HL-60 (cell line): Measurements from ENCODE around the gene TSPAN11.

Experiments used
- DNase-seq, 2 experiments: peaks; one replicate each; pipeline ENCODE4 v3.0.0-alpha.2; 2010 to 2020; ENCODE audit warnings: low read depth in 1 of 2, low spot score in 1 of 2
- H3K27ac ChIP-seq: fragments of 250-450 bp; sonication (Bioruptor Pico); replicated peaks from 2 replicates; pipeline ENCODE4 v1.5.1; 2020; ENCODE audit warnings: mild to moderate bottlenecking, moderate library complexity
- H3K27me3 ChIP-seq: fragments of 250-450 bp; sonication (Bioruptor Pico); 2 replicates; pipeline ENCODE4 v1.5.1; 2021; ENCODE audit warnings: mild to moderate bottlenecking, moderate library complexity; ENCODE audit not compliant: insufficient read depth, poor library complexity, severe bottlenecking
- H3K4me3 ChIP-seq: replicated peaks from 2 replicates; pipeline ENCODE4 v1.5.1; 2011; ENCODE audit warnings: mild to moderate bottlenecking, control low read depth, low read length; ENCODE audit not compliant: insufficient read depth
- CTCF ChIP-seq: IDR thresholded peaks from one replicate; pipeline ENCODE4 v1.5.1; 2011; ENCODE audit warnings: low read length, control low read depth, inconsistent platforms; ENCODE audit not compliant: insufficient read depth
- GABPA ChIP-seq: IDR thresholded peaks from 2 replicates; pipeline ENCODE4 v1.6.1; 2012; ENCODE audit warnings: low read depth
- POLR2AphosphoS5 ChIP-seq: IDR thresholded peaks from 2 replicates; pipeline ENCODE4 v1.6.1; 2012; ENCODE audit warnings: low read depth
- SPI1 ChIP-seq: IDR thresholded peaks from 2 replicates; pipeline ENCODE4 v1.6.1; 2012; ENCODE audit warnings: low read depth, mild to moderate bottlenecking, borderline replicate concordance
- TF ChIP-seq, protein P1 (sequence below): IDR thresholded peaks from 2 replicates; pipeline ENCODE4 v1.6.1; 2012; ENCODE audit warnings: low read depth; ENCODE audit not compliant: insufficient replicate concordance

TSPAN11 gene

DNA sequence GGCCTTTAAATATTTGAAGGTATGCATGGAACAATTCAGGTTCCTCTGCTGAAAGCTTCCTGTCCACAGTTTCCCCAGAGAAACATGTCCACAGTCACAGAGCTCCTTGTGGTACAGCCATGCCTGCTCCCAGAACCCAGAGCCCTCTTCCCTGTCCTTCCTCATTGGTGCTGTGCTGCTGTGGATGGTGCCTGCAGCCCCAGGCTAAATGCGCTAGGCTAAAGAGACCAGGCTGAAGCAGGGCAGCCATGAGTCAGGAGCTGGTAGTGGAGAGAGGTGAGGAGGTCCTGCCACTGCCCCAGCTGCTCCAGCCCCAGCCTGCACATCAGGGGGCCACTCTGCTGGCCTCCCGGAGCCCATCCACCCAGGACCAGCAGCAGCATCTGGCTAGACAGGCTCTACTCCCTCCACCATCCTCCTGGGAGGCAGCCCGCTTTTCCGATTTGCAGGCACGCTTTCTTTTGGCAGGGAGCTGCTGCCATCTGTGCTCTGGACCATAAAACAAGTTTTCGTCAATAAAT, 81.8 kb downstream of the TSPAN11 start:
- H3K4me3 ChIP-seq, result no peak overlapping the region
- no peak for TF ChIP-seq CTCF
- TF ChIP-seq, protein P1, sequence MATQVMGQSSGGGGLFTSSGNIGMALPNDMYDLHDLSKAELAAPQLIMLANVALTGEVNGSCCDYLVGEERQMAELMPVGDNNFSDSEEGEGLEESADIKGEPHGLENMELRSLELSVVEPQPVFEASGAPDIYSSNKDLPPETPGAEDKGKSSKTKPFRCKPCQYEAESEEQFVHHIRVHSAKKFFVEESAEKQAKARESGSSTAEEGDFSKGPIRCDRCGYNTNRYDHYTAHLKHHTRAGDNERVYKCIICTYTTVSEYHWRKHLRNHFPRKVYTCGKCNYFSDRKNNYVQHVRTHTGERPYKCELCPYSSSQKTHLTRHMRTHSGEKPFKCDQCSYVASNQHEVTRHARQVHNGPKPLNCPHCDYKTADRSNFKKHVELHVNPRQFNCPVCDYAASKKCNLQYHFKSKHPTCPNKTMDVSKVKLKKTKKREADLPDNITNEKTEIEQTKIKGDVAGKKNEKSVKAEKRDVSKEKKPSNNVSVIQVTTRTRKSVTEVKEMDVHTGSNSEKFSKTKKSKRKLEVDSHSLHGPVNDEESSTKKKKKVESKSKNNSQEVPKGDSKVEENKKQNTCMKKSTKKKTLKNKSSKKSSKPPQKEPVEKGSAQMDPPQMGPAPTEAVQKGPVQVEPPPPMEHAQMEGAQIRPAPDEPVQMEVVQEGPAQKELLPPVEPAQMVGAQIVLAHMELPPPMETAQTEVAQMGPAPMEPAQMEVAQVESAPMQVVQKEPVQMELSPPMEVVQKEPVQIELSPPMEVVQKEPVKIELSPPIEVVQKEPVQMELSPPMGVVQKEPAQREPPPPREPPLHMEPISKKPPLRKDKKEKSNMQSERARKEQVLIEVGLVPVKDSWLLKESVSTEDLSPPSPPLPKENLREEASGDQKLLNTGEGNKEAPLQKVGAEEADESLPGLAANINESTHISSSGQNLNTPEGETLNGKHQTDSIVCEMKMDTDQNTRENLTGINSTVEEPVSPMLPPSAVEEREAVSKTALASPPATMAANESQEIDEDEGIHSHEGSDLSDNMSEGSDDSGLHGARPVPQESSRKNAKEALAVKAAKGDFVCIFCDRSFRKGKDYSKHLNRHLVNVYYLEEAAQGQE, result no peak
- DNase-seq, result no peak
- H3K27me3 ChIP-seq, result no peaks in the 10 kb centered on the region
- H3K27ac ChIP-seq, result no peak overlapping the region

DNA sequence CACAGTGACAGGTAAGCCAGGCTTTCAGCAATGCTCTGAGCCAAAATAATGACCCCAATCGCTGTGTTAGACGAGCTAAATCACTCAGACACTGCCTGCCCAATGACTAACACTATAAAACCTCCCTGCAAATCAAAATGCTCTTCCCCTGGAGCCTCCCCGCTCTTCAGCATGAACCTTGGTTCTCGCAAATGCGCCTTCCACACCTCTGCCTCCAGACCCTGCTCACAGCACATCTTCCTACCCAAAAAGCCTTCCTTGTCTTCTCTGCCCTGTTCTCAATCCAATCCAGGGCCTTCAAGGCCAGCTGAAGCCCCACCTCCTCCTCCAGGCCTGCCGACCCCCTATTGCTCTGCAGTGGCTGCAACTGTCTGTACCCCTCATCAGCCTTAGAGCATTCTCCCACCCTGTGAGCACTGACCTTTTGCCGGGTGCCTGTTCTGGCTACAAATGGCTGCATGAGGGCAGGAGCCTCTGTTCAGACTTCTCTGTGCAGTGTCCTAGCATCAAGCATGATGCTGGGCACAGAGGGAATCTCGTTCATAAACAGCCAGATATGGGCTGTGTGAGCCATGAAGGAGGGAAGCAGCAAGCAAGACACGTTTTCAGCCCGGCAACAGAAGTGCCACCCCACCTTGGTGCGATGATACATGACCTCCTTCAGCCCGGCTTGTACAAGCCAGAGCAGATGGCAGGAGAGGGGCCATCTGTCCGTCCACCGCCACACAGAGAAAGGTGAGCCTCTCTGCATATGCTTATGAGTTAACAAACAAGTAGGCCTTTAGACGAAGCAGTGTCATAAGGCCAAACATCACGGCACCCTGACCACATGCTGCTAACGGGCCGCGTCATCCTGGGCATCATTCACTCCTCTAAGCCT, 82.7 kb downstream of the TSPAN11 start:
- H3K4me3 ChIP-seq, result no peak overlapping the region
- no peak for TF ChIP-seq POLR2AphosphoS5
- TF ChIP-seq GABPA, result no peak
- TF ChIP-seq CTCF, result no peak
- TF ChIP-seq SPI1, result no peak
- TF ChIP-seq, protein P1, result no peak
- no peaks in the 10 kb centered on the region for H3K27me3 ChIP-seq
- H3K27ac ChIP-seq, result no peak overlapping the region
- DNase-seq, result no peak

GRCh38 chr12:31009976-31010375, 83.4 kb downstream of the TSPAN11 start:
- DNase-seq, result no peak
- no peak overlapping the region for H3K4me3 ChIP-seq
- no peaks in the 10 kb centered on the region for H3K27me3 ChIP-seq
- H3K27ac ChIP-seq, result no peak overlapping the region
- TF ChIP-seq CTCF (no peak), SPI1 (no peak), POLR2AphosphoS5 (no peak), GABPA (no peak)
- TF ChIP-seq, protein P1, result no peak
